GM18951 (cell line): ENCODE data around the gene TNFRSF14.

Experiments
- POLR2A ChIP-seq: IDR thresholded peaks from 4 replicates; pipeline ENCODE4 v1.6.1; 2011; ENCODE audit warnings: mild to moderate bottlenecking; ENCODE audit not compliant: insufficient read length, insufficient read depth; ENCODE audit errors: extremely low read depth
- in situ Hi-C: fragments of 300-500 bp; cut with MboI; formaldehyde crosslinking; loops from one replicate; pipeline ENCODE4 v1.12.0; 2022; ENCODE audit warnings: low sequenced_read_pairs, mixed read lengths, inconsistent platforms; ENCODE audit not compliant: unreplicated experiment

The TNFRSF14 gene

DNA sequence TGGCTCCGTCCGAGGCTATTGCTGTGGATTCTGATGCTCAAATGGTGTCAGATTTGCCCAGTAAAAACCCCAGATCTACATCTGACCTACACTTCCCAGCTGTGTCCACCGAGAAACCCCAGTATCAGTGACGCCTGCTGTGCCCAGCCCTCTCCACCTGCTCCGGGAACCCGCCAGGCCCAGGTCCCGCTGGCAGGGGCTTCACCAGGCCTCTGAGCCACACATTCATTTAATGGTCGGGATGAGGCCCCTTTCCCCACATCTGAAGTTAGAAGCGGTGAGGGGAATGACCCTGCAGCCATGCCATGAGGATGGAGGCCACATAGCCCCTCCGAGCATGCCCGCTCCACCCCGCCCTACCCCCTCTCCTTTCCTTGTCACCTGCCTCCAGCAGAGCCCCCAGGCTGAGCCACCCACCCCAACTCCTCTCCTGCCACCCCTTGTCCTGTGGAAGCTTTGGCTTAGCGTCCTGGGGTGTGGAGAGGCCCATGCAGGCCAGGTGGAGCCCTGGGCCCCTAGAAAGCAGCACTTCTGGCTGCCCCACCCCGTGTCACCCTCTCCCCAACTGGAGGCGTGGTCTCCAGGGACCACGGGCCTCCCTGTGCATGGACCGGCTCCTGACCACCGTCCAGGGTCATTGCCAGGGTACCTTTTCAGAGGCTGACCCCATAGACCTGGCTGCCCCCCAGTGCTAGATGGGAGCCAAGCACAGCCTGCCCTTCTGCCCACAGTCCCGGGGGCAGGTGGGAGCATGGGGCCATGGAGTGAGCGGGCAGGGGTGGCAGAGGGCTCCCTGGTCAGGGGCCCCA is 8.0 kb downstream of the TNFRSF14 start:
- in situ Hi-C loops: loop anchor here (25.0 kb wide), 1 partner anchor 377 kb away; the partner anchor contains the start of gene FAAP20
- TF ChIP-seq POLR2A: no peak

DNA sequence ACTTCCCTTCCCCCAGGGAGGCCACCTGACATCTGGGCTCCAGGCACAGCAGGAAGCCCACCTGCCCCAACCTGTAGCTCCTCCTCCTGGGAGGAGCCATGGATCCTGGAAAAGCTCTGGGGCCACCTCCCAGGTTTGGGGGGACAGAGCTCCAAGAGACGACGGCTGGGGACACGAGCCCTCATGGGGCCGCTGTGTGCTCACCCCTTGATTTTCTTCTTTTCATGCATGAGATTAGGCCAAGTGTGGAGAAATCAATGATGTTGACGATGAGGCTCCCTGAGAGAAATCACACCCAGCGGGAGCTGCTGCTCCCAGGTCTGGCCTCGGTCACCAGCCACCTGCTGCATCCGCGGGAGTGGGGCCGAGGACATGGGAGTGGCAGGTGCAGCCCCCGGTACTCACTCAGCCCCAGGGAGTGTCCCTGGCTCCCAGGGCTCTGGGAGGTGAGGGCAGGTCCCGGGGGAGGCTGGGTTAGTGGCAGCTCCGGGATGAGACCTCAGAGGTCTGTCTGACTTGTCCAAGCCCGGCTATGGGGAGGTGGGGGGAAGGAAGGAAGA is 8.7 kb downstream of the TNFRSF14 start:
- TF ChIP-seq POLR2A: no peak
- in situ Hi-C loops: loop anchor here (25.0 kb wide), 1 partner anchor 378 kb away; the partner anchor contains the start of gene FAAP20

DNA sequence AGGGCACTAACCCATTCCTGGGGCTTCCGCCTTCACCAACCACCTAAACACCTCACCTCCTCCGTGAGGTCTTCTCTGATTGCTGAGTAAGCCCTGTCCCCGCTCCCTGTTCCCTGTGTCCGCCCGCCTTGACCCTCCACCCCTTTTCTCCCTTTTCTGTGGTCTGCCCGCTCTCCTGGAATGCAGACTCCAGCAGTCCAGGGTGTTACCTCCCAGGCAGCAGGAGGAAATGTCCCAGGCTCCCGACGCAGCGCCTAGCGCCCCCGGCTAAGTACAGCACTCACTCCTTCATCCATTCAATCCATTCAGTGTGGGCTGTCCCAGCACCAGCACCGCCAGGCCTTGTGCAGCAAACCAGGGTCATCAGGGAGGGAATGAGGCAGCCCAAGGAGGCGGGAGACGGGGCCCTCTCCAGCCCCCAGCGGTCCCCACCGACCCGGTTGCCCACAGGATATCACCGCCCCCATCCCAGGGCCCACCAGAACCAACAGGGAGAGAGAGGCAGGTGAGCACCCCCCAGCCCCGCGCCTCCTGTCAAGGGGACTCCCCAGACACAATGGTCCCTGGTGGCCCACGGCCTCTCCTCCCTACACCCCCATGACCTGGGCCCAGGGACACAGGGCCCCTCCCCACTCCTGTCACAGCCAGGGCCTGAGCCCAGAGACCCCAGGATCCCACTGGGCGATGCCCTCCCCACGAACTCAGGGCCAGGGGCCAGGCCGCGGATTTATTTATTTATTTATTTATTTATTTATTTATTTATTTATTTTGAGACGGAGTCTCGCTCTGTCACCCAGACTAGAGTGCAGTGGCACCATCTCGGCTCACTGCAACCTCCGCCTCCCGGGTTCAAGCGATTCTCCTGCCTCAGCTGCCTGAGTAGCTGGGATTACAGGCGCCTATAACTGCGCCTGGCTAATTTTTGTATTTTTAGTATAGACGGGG is 10.2 kb downstream of the TNFRSF14 start:
- in situ Hi-C loops: loop anchor here (25.0 kb wide), 1 partner anchor 379 kb away; the partner anchor contains the start of gene FAAP20
- TF ChIP-seq POLR2A: peak; percentile 25

DNA sequence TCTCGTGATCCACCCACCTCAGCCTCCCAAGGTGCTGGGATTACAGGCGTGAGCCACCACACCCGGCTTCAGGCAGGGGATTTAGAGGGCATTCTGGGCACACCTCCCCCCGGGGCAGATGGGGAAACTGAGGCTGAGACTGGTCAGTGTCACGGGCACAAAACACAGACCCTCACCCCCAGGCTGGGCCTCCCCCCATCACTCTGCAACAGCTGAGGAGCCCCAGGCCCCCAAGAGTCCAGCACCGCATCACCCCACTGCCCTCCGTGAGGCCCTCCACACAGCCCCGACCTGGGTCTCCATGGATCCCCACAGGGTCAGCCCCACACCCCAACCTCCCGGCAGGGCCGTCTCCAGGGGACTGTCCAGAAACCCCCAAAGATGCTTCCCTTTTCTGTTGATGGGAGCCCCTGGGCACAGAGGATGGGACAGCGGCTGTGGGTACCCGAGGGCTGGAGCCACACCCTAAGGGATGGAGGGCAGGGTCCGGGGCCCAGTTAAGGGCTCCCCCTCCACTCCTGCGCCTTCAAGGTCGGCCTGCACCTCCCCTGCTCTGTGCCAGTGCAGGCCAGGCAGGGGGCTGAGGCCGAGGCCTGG is 11.0 kb downstream of the TNFRSF14 start:
- in situ Hi-C loops: loop anchor here (25.0 kb wide), 1 partner anchor 380 kb away; the partner anchor contains the start of gene FAAP20
- TF ChIP-seq POLR2A: no peak

DNA sequence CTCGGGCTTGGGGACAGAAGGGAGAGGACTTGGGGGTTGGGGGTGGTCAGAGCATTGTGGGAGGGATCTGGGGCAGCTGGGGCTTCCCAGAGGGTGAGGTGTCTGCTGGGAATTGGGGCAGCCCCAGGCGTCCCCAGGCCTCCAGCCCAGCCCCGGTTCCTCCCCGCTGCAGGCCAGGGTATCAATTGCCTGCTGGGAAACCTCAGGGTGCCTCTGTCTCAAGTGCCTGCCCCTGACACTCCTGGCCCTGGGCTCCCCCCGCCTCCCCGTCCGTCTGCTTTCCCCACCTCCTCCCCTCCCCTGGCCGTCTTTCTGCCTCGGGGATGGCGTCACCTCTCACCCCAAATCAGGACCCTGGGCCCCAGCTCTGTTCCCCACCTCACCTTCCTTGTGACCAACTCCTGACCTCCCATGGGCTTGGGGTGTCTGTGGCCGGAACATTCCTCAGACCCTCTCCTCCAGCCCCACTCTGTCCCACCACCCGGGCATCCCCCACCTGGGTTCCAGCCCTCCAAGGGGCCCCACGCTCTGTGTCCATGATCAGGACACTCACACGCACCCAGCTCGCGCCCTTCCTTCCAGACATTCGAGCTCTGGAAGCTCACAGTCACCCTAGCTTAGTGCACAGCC is 12.1 kb downstream of the TNFRSF14 start:
- in situ Hi-C loops: loop anchor here (25.0 kb wide), 1 partner anchor 381 kb away; the partner anchor contains the start of gene FAAP20

DNA sequence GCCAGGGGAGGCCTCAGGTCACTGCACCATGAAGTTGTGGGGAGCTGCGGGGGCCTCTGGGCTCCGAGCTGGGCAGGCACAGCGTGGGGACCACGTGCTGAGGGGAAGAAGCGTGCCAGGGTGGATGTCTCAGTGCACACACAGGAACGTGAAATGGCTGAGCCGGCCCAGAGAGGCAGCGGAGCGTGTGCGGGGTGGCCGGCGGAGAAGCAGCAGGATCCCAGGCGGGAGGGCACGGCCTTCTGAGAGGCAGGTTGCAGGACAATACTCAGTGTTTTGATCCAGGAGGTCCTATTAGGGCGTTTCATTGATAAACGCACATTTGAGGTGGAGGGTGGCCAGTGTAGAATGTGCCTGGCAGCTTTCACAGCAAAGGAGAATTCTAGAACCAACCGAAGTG is 12.9 kb downstream of the TNFRSF14 start:
- in situ Hi-C loops: loop anchor here (25.0 kb wide), 1 partner anchor 382 kb away; the partner anchor contains the start of gene FAAP20
- no peak for TF ChIP-seq POLR2A

DNA sequence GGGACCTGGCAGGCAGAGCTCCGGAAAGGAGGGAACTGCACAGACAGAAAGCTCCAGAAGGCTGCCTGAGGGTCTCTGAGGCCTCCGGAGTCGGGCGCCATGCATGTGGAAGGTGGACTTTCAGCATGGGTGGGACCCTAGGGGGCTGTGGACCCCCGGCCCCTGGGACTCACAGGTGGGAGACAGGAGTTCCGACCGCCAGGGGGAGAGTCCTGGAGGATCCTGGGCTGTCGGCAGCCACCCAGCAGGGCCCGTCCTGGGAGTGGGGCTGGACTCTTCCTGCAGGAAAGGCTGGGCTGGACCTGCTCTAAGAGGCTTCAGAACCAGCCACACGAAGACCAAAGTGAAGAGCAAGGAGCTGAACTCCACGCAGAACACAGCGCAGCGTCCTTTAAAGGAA is 13.5 kb downstream of the TNFRSF14 start:
- in situ Hi-C loops: loop anchor here (25.0 kb wide), 1 partner anchor 382 kb away; the partner anchor contains the start of gene FAAP20

DNA sequence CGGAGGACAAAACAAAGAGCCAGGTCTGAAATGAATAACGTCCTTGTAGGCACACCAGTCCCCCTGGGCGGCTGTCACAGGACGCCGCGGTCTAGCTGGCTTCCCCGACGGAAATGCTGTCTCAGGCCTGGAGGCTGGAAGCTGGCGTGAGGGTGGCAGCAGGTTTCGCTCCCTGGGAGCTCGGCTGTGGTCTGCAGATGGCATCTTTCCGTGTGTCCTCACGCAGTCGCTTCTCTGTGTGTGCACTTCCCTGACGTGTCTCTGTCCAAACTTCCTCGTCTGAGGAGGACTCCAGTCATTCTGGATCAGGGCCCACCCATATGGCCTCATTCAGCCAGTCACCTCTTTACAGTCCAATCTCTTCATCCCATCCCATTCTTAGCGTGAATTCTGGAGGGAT is 14.2 kb downstream of the TNFRSF14 start:
- in situ Hi-C loops: loop anchor here (25.0 kb wide), 1 partner anchor 383 kb away; the partner anchor contains the start of gene FAAP20
- no peak for TF ChIP-seq POLR2A

DNA sequence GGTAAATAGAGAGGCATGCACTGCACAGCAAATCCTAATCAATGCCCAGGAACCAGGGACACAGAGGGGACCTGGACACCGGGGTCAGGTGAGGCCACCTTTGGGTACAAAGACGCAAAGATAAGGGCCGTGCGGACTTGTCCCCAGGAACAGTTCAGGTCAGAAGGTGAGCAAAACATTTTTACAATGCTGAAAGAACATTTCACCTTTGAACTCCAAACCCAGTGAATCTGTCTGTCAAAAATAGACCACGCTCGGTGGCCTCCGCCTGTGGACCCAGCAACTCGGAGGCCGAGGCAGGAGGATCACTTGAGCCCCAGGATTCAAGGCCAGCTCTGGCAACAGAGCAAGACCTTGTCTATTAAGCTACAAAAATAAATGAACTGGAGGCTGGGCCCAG is 15.2 kb downstream of the TNFRSF14 start:
- in situ Hi-C loops: loop anchor here (25.0 kb wide), 1 partner anchor 384 kb away; the partner anchor contains the start of gene FAAP20
- no peak for TF ChIP-seq POLR2A

DNA sequence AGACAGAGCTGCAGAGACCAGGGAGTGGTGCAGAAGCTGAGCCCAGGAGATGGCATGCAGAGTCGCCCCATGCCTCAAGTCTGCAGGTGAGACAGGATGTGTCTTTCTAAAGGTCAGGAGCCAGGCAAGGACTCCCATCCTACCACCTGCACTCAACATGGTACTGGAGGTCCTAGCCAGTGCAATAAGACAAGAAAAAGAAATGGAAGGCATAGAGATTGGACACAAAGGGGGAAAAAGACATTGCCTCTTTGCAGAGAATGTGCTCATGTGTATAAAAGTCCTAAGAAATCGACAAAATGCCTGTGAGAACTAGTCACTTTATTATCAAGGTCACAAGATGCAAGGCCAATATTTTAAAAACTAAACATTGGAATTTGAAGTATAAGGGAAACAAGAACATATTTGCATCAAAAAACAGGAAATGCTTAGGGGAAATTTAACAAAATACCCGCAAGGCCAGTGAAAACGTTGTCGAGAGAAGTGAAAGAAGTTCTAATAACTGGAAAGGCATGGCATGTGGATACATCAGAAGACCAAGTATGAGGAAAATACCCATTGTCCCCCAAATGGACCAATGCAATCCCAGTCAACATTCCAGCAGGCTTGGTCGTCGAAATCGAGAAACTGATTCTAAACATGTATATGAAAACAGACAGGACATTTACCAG is 17.2 kb downstream of the TNFRSF14 start:
- TF ChIP-seq POLR2A: no peak
- in situ Hi-C loops: loop anchor here (25.0 kb wide), 1 partner anchor 386 kb away; the partner anchor contains the start of gene FAAP20

DNA sequence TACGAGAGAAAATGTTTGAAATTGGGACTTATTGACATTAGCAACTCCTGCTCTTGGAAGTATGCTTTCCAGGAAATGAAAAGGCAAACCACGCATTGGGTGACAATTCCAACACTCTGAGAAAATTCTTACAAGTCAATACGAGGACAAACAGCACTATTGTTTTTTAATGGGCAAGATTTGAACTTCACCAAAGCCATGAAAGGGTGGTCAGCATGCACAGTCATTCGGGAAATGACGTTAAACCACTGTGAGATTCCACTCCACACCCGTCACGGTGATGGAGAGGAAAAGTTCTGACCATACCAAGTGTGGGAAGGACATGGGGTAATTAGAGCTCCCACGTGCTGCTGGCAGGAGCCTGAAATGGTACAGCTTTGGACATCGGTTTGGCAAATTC is 18.2 kb downstream of the TNFRSF14 start:
- in situ Hi-C loops: loop anchor here (25.0 kb wide), 1 partner anchor 387 kb away; the partner anchor contains the start of gene FAAP20
- TF ChIP-seq POLR2A: no peak
